ENCODE results near the gene PLA2G4A. TPM values are rescaled to one million over a fixed set of nuclear protein-coding genes. Genes with fewer than 3 reads are reported as not detected.
"Not testable (repeated sequence)": the region's sequence is repeated elsewhere in the genome, so short reads cannot be mapped to it uniquely, and the experiment has no call there.

The PLA2G4A gene
- total RNA-seq, 1 donor from 2014 or later: 1.4 TPM

DNA sequence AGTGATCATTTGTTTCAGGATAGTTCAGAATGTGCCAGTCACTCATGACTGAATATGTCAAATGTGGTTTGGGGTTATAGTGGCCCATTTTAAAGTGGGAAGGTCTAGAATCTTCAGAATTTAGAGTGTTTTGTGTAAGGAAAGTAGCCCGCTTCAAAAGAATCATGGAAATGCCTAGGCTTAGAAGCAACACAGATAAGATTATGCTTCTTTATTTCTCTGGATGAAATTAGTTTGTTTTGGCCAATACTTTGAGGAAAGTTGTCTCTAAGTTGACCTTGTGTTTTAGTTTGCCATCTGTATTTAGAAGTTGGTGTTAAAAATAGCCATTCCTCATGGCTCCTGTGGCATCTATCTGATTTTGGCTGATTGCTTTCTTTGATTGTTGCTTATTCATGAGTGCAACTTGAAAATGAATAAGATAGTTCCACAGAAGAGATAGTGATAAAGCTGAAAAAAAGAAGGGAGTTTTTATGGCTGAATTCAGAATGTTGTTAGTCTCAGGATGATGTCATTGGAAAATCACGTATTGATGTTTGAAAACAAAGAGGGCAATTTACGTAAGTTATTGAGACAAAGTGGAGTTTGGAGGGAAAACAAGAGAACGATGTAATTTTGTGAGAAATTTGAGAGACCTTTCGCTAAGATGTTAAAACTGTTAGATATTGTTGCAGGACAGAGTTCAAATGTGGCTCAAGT lies 71.9 kb downstream of the PLA2G4A start:
- DNase-seq: no peak
- ATAC-seq: peak; percentile 45
- intact Hi-C loops (cut with micrococcal nuclease): no loop called here

- intact Hi-C loops (cut with micrococcal nuclease): no loop called here
- no peak for DNase-seq
- no peak for ATAC-seq
Measured at GRCh38 chr1:186901631-186902030, 72.9 kb downstream of the PLA2G4A start.

DNA sequence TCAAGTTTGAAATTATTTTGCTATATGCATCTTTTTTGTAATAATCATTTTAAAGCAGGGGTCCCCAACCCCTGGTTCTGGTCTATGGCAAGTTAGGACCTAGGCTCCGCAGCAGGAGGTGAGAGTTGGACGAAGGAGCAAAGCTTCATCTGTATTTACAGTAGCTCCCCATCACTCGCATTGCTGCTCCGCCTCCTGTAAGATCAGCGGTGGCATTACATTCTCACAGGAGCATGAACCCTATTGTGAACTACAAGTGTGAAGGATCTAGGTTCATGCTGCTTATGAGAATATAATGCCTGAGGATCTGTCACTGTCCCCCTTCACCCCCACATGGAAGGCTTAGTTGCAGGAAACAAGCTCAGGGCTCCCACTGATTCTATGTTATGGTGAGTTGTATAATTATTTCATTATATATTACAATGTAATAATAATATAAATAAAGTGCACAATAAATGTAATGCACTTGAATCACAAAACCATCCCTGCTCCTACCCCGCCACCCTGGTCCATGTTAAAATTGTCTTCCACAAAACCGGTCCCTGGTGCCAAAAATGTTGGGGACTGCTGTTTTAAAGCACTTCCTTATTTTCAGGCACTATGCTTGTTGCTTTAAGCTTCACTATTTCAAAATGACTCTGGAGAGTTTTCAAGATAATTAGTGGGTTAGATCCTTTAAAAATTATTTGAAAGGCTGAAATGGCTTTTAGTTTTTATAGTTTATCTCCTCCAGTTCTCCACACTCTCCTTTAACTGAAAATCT lies 74.8 kb downstream of the PLA2G4A start:
- intact Hi-C loops (cut with micrococcal nuclease): no loop called here
- DNase-seq: no peak
- ATAC-seq: no peak

GRCh38 chr1:186904361-186904760 lies 75.6 kb downstream of the PLA2G4A start:
- DNase-seq: no peak
- intact Hi-C loops (cut with micrococcal nuclease): no loop called here
- no peak for ATAC-seq

DNA sequence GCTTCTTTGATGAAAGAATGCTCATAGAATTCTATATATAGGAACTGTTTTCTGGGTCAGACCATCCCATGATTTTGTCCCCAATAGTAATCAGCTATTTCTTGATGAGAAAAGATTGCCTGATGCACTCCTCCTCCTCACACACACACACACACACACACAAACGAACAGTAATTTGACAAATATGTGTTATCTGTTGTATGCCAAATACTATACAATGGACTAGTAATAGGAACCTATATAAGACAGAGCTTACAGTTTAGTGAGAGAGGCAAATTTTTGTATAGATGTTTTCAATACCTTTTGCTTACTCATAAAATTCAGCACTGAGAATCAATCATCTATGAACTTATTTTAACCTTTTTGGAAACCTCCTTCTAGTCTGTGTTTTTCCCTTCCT lies 76.8 kb downstream of the PLA2G4A start:
- DNase-seq (no peak), ATAC-seq (no peak)
- intact Hi-C loops (cut with micrococcal nuclease): no loop called here

DNA sequence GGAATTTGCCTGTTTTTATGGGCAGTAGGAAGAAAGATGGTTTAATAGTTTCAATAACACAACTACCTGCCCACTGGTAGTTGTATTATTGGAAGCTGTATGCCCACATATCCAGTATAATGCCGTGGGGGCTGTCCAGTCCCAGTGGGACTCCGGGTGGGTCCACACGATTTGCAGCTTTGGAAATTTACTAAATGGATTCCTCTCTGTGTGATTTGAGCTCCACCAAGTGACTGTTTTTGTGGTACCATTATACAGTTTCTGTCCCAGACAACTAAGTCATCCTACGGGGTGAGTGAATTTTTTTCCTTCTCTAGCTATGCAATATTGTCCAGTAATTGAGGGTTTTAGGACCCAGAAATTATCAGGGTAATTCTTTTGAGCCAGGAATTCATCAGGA lies 86.8 kb downstream of the PLA2G4A start:
- ATAC-seq: no peak
- DNase-seq: no peak
- intact Hi-C loops (cut with micrococcal nuclease): no loop called here

GRCh38 chr1:186917106-186917786 lies 88.5 kb downstream of the PLA2G4A start:
- ATAC-seq; intact Hi-C loops (cut with micrococcal nuclease); DNase-seq: not testable (repeated sequence)

DNA sequence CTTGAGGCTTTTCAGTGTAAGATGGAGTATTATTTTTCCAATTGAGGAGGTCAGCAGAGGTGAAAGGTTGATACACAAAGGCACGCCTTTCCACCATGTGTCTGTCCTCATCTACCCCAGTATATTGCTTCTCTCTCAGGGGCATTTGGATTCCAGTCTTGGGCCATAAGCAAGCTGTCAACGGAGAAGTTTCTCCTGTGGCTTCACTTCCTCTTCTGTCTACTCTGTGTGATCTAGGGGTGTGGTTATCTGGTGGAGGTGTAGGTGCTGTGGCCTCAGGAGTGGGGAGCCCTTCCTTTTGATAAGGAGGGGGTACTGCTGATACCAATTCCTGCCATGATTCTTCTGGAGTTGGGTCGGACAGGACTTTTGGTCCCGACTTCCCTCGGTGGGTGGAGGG lies 92.6 kb downstream of the PLA2G4A start:
- intact Hi-C loops (cut with micrococcal nuclease); ATAC-seq; DNase-seq: not testable (repeated sequence)

DNA sequence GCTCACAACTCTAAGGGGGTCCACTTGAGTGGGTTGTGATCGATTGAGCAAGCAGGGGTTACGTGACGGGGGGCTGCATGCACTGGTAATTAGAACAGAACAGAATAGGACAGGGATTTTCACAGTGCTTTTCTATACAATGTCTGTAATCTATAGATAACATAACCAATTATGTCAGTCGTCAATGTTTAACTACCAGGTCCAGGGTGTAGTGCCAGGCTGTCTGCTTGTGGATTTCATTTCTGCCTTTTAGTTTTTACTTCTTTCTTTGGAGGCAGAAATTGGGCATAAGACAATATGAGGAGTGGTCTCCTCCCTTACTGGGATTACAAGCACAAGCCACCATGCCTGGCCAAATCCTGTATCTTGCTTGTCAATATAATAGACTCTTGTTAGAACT lies 94.1 kb downstream of the PLA2G4A start:
- ATAC-seq; DNase-seq; intact Hi-C loops (cut with micrococcal nuclease): not testable (repeated sequence)

DNA sequence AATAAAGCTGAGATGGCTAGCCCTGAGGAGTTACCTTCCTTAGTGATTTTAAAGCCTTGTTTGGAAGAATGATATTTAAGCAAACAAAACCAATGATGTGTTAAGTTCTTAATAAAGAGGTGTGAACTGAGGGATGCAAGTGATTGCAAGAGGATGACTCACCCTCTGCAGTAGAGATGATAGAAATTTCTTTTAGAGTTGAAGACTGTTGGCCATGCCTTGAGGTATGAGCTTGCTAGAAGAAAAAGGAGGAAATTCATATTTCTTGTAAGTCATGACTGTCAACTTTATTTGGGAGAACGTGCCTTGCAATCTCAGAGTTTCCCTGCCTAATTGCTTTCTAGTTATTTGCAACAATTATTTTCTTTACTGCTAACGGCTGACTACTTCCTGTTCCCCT lies 94.7 kb downstream of the PLA2G4A start:
- DNase-seq (no peak), ATAC-seq (no peak)
- intact Hi-C loops (cut with micrococcal nuclease): no loop called here

DNA sequence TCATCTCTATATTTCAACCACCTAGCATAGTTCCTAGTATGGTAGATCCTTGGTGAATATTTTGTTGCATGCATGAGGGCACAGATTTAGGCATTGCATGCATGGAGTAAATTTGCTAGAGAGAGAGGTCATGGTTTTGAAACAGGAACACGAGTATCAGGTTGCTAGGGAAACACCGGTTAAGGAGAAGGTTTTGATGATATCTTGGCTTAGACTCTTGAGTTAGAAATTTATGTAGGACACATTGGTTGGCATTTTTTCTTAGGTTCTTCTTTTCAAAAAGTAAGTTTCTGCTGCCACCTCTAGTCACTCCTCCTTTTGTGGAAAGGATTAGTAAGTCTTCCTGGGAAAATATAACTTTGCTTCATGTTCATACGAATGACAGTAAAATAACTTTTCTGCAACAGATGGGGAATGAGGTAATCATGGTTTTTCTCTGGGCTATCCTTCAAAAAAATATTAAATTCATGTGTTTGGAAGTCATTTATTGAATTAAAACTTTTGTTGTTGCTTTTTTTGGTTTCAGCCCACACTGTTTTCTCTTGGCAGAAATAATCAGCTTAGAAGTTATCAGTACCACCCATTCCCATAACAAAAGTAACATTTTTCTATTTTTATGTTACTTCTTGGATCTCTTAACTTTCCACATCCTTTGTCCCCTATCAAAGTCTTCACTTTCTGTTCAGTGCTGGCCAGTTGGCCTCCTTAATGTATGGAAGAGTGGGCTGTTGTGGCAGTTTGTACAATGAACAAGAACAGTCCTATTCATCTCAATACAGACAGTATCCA lies 97.3 kb downstream of the PLA2G4A start:
- intact Hi-C loops (cut with micrococcal nuclease): no loop called here
- DNase-seq (no peak), ATAC-seq (peak; percentile 78)

DNA sequence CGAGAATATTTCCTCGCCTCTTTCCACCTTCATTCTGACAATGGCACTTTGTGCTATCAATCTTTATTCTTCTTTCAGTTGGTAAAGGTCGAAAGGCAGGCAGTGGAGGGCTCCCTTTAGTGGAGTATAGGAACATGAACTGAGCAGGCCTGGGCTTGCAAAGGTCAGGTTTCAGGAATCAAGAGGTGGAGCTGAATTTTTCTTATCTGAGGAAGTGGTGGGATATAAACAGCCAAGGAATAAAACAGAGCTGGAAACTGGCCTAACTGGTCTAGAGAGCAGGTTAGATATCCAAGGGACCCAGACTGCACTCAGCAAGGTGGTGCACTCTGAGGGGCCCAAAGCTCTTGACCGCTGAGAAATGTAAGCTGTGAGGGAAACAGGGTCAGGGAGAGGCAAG lies 99.1 kb downstream of the PLA2G4A start:
- DNase-seq: no peak
- intact Hi-C loops (cut with micrococcal nuclease): no loop called here
- ATAC-seq: no peak

- intact Hi-C loops (cut with micrococcal nuclease): no loop called here
- no peak for DNase-seq
- no peak for ATAC-seq
Measured at GRCh38 chr1:186930238-186930637, 101.5 kb downstream of the PLA2G4A start.

DNA sequence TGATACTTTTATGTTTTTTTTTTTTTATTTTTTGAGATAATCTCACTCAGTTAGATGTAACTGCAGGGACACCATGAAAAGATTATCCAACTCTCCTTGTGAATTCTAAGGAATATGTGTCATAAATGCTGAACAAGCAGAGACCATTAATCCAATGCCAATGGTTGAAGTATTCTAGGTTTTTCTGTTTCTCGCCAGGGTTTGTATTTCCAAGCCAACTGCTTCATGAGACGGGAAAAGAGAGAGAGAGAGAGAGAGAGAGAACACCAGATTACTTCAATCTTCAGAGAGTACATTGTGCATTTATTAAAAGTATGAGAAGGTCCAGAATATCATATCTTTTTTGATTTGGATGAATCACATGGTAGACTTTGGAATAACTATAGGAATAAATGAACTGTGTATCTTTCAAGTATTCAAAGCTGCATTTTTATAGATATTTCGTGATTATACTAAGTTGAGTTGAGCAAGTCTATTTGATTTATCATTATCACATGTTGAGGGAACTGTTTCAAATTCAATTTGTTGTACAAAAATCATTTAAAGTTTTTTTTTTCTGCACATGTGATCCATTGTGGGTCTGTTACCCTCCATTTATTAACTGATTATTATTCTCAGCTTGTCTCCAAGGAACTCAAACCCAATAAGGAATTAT lies 108.4 kb downstream of the PLA2G4A start:
- ATAC-seq (no peak), DNase-seq (no peak)
- intact Hi-C loops (cut with micrococcal nuclease): no loop called here

- ATAC-seq (no peak), DNase-seq (no peak)
- intact Hi-C loops (cut with micrococcal nuclease): no loop called here
Measured at GRCh38 chr1:186943891-186944686, 115.3 kb downstream of the PLA2G4A start.

- intact Hi-C loops (cut with micrococcal nuclease): no loop called here
- no peak for DNase-seq
- no peak for ATAC-seq
Measured at GRCh38 chr1:186945146-186945545, 116.4 kb downstream of the PLA2G4A start.

- intact Hi-C loops (cut with micrococcal nuclease): no loop called here
- ATAC-seq: no peak
- no peak for DNase-seq
Measured at GRCh38 chr1:186948535-186948934, 119.8 kb downstream of the PLA2G4A start.

DNA sequence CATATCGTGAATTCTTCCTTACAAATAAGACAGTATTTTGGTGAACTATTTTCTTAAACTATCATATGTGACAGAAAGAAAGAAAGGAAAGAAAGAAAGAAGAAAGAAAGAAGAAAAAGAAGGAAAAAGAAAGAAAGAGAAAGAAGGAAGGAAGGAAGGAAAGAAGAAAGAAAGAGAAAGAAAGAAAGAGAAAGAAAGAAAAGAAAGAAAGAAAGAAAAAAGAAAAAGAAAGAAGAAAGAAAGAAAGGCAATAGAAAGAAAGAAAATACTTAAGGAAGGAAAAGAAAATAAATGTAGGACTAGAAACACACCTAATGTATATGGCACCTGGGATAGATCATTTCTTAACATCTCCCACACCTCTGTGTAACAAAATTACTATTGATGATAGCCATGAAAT lies 120.4 kb downstream of the PLA2G4A start:
- DNase-seq: no peak
- no peak for ATAC-seq
- intact Hi-C loops (cut with micrococcal nuclease): no loop called here
